DOHH2 (cell line): Measurements from ENCODE around the gene SPATA33.

ENCODE experiments used
- CTCF ChIP-seq: fragments of 200-600 bp; sonication (generic); IDR thresholded peaks from one replicate; pipeline ENCODE4 v1.5.1; 2014; ENCODE audit warnings: antibody characterized with exemption, mild to moderate bottlenecking, low read depth, low read length; ENCODE audit not compliant: poor library complexity, severe bottlenecking
- EZH2phosphoT487 ChIP-seq: fragments of 200-600 bp; sonication (generic); IDR thresholded peaks from 2 replicates; pipeline ENCODE4 v1.6.1; 2017; ENCODE audit warnings: borderline replicate concordance, mild to moderate bottlenecking, antibody characterized with exemption, low read length, moderate library complexity, mixed read lengths

GRCh38 chr16:89689142-89689541 is 31.5 kb downstream of the SPATA33 start:
- TF ChIP-seq CTCF (no peak), EZH2phosphoT487 (no peak)
